GM19240 (cell line): ENCODE results near the gene TMPRSS9.
"Not testable (repeated sequence)": the region's sequence is repeated elsewhere in the genome, so short reads cannot be mapped to it uniquely, and the experiment has no call there.

Source experiments
- DNase-seq: peaks from one replicate; pipeline ENCODE4 v3.0.0; 2011; ENCODE audit warnings: low spot score; ENCODE audit not compliant: insufficient read length

TMPRSS9 gene

DNA sequence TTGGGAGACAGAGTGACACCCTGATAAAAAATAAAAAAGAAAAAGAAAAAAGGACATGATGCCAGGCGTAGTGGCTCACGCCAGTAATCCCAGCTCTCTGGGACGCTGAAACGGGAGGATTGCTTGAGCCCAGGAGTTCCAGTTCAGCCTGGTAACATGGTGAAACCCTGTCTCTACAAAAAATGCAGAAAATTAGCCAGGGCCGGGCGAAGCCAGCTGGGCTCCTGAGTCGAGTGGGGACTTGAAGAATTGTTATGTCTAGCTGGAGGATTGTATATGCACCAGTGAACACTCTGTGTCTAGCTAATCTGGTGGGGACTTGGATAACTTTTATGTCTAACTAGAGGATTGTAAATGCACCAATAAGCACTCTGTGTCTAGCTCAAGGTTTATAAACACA is 32.3 kb downstream of the TMPRSS9 start:
- no peak for DNase-seq

DNA sequence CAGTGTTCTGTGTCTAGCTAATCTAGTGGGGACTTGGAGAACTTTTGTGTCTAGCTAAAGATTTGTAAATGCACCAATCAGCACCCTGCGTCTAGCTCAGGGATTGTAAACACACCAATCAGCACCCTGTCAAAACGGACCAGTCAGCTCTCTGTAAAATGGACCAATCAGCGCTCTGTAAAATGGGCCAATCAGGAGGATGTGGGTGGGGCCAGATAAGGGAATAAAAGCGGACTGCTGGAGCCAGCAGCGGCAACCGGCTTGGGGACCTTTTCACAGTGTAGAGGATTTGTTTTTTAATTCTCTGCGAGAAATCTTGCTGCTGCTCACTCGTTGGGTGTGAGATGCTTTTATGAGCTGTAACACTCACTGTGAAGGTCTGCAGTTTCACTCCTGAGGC is 32.8 kb downstream of the TMPRSS9 start:
- not testable (repeated sequence) for DNase-seq

DNA sequence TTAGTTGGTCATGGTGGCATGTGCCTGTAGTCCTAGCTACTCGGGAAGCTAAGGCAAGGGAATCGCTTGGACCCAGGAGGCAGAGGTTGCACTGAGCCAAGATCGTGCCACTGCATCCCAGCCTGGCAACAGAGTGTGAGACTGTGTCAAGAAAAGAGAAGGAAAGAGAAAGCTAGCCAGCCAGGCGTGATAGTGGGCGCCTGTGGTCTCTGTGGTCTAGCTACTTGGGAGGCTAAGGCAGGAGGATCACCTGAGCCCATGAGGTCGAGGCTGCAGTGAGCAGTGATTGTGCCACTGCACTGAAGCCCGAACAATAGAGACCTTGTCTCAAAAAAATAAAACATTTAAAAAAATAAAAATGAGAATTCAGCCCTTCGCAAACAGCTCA is 34.0 kb downstream of the TMPRSS9 start:
- no peak for DNase-seq

DNA sequence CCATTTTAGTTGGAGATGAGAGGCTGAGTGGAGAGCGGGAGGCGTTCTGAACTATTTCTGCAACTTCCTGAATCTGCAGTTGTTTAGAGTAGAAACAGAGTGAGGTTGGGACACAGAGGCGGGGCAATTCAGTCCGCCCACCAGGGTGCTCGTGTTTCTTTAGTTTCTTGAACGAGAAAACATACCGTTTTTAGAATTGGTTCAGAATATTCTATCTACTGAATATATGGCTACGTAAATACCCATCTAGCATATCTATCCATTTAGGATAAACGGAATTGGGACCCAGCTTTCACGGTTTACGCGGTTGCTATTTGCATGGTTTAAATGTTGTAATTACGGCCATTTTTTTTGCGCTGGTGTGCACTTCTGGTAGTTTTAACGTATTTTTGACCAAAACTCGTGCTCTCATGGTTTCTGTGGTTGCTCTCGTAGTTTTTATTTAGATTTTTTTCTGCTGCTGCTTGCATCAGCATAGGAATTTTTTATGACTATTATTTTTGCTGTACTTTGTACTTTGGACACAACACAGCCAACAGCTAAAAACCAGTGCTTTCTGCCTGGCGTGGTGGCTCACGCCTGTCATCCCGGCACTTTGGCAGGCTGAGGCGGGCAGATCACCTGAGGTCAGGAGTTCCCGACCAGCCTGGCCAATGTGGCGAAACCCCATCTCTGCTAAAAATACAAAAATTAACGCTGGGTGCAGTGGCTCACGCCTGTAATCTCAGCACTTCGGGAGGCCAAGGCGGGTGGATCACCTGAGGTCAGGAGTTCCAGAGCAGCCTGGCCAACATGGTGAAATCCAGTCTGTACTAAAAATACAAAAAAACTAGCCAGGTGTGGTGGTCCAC is 34.6 kb downstream of the TMPRSS9 start:
- no peak for DNase-seq

DNA sequence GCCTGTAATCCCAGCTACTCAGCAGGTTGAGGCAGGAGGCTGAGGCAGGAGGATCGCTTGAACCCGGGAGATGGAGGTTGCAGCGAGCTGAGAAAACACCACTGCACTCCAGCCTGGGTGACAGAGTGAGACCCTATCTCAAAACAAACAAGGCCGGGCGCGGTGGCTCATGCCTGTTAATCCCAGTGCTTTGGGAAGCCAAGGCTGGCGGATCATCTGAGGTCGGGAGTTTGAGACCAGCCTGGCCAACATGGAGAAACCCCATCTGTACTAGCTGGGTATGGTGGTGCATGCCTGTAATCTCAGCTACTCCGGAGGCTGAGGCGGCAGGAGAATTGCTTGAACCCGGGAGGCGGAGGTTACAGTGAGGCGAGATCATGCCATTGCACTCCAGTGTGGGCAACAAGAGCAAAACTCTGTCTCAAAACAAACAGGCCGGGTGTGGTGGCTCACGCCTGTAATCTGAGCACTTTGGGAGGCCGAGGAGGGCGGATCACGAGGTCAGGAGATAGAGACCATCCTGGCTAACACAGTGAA is 35.3 kb downstream of the TMPRSS9 start:
- not testable (repeated sequence) for DNase-seq

DNA sequence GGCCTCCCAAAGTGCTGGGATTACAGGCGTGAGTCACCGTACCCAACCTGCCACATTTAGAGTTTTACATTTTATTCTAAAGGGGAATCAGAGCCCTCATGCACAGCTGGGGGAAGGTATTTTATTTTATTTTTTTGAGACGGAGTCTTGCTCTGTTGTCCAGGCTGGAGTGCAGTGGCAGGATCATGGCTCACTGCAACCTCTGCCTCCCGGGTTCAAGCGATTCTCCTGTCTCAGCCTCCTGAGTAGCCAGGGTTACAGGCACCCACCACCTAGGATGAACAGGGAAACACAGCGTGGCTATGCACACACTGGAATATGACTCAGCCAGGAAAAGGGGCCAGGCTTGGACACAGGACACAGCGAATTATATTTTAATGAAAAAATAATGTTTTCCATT is 37.1 kb downstream of the TMPRSS9 start:
- DNase-seq: not testable (repeated sequence)

DNA sequence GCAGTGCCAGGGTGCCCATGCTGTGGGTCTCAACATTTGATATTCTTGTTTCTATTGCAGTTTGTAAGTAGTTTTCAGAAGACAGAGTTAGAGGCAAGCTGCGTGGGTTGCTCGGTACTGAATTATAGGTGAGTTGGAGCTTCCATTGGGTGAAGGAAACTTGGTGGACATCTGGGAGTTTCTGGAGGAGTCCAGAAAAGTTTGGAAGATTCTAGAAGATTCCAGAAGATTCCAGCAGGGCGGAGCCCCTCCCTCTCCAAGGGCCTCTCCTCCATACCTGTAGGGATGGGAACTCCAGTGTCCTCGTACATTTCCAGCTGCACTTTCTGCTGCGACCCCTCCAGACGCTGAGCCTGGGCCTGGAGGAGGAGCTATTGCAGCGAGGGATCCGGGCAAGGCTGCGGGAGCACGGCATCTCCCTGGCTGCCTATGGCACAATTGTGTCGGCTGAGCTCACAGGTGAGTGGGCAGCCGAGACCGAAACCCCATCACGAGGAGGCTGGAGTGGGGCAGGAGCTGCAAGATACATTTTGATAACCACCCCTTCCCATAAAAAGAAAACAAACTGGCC is 38.8 kb downstream of the TMPRSS9 start:
- DNase-seq: no peak

DNA sequence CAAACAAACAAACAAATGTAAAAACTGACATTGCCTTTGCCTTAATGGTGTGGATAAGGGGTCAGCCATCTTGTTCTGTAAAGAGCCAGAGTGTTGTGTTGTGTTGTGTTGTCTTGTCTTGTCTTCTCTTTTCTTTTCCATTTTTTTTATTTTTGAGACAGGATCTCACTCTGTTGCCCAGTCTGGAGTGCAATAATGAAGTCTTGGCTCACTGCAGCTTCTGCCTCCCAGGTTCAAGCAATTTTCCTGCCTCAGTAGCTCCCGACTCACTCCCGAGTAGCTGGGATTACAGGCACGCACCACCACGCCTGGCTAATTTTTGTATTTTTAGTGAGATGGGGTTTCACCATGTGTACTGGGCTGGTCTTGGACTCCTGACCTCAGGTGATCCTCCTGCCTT is 39.5 kb downstream of the TMPRSS9 start:
- no peak for DNase-seq

DNA sequence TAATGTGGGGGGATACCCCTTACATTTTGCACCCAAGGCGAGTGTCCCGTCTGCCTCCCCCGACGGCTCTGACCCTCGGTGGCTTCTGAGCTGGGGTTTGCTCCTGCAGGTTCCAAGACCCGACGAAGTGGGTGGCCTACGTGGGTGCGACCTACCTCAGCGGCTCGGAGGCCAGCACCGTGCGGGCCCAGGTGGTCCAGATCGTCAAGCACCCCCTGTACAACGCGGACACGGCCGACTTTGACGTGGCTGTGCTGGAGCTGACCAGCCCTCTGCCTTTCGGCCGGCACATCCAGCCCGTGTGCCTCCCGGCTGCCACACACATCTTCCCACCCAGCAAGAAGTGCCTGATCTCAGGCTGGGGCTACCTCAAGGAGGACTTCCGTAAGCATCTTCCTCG is 48.2 kb downstream of the TMPRSS9 start:
- no peak for DNase-seq

DNA sequence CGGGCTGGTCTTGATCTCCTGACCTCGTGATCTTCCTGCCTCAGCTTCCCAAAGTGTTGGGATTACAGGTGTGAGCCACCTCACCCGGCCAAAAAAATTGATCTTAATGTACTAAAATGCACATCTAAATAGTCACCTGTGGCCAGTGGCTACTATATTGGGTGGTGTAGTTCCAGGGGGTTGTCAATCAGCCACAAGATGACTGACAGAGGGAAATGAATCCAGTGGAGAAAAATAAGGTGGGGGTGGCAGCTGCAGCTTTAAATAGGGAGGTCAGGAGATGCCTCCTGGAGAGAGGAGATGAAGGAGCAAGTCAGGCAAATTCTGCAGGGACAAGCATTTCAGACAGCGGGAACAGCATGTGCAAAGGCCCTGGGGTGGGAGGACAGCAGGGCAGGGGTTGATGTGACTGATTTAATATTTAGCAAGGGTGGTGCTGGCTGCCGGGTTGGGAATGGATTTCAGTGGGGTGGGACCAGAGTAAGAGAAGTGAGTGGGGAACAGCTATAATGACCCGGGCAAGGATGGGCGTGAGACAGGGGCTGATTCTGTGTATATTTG is 49.4 kb downstream of the TMPRSS9 start:
- DNase-seq: no peak

DNA sequence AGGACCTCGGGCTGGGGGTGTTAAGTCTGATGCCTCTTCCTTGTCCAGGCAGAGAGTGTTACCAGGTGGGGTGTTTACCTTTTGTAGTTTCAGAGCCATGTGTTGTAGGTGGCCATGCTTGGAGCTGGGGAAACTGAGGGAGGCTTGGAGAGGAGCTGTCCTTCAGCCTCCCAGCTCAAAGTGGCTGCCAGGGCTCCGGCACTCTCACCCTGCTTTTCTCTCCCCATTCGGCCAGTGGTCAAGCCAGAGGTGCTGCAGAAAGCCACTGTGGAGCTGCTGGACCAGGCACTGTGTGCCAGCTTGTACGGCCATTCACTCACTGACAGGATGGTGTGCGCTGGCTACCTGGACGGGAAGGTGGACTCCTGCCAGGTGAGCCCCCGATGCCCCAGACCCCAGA is 50.0 kb downstream of the TMPRSS9 start:
- DNase-seq: no peak

DNA sequence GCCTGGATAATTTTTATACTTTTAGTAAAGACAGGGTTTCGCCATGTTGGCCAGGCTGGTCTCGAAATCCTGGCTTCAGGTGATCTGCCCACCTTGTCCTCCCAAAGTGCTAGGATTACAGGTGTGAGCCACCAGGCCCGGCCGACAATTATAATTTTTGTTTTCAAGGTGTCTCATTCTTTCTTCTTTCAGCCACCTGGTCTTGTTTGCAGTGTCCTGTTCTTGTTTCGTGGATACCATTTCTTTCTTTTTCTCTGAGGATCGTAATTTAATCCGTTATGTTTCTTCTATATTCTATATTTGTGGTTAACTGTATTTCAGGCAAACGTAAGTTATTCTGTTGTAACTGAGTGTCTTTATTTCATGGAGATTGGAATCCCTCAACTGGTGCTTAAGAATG is 51.6 kb downstream of the TMPRSS9 start:
- no peak for DNase-seq

DNA sequence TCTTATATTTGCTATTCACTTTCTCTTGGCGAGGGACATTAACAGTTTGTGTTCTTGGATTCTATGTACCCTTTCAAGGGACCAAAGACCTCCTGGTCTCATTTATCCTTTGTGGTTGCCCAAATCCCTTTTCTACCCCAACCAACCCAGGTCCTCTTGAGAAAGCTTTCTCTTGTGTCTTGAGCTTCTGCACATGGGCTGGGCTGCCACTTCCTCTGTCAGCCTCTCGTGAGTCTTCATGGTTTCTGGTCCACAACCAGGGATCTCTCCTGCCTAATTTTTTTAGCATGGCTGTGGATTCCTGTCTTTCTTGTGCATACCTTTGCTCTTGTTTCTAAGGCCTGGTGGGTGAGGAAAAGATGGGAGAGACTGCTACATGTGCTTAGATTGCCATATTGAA is 52.4 kb downstream of the TMPRSS9 start:
- no peak for DNase-seq

DNA sequence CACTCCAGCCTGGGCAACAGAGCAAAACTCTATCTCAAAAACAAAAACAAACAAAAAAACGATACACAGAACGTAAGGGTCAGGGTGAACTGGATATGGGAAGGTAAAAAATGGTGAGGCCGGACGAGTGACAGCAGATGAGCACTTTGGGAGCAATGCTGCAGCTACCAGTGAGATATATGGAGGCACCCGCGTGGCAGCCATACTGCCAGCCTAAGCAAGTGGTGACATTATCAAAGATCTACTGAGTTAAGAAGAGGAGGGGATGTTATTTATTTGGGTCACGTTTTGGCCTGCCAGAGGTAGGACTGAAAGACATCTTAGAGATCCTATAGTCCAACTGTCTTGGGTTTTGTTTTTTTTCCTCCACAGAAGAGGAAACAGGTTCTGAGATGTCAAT is 53.1 kb downstream of the TMPRSS9 start:
- no peak for DNase-seq

DNA sequence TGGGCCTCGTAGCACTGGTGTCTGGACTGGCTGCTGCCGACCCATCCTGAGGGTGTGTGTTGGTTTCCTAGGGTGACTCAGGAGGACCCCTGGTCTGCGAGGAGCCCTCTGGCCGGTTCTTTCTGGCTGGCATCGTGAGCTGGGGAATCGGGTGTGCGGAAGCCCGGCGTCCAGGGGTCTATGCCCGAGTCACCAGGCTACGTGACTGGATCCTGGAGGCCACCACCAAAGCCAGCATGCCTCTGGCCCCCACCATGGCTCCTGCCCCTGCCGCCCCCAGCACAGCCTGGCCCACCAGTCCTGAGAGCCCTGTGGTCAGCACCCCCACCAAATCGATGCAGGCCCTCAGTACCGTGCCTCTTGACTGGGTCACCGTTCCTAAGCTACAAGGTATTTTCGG is 53.6 kb downstream of the TMPRSS9 start:
- DNase-seq: no peak

DNA sequence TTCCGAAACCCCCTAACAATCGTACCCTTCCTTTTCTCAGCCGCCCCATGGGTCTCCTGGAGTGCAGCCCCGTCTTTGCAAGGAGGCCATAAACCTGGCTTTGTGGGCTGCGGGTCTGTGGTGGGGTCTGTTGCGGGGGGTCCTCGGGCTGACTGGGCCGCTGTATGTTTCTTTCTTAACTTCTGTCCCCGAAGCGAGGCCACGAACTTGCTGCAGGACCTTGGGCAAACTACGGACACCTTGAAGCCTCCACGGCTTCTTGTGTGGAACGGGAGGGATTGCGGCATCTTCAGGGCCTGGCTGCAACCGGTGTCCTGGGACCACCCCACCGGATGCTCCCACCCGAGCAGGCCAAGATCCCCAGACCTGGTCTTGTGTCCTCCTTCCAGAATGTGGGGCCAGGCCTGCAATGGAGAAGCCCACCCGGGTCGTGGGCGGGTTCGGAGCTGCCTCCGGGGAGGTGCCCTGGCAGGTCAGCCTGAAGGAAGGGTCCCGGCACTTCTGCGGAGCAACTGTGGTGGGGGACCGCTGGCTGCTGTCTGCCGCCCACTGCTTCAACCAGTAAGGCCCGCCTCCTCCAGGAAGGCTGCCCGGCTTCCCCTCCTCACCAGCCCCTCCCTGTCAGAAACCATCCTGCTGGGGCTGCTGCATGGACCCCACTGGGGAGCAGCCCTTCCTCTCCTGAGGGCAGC is 55.4 kb downstream of the TMPRSS9 start:
- no peak for DNase-seq

DNA sequence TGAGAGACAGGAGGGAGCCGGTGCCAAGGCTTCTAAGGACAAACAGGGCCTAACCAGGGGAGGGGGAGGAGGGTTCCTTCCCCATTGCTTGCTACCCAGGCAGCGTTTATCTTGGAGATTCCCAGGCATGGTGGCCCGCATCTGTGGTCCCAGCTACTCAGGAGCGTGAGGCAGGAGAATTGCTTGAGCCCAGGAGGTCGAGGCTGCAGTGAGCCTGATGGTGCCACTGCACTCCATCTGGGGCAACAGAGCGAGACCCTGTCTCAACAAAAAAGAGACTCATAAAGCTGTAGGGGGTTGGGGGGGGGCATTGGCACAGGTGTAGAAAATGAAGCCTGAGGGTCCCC is 55.9 kb downstream of the TMPRSS9 start:
- no peak for DNase-seq

DNA sequence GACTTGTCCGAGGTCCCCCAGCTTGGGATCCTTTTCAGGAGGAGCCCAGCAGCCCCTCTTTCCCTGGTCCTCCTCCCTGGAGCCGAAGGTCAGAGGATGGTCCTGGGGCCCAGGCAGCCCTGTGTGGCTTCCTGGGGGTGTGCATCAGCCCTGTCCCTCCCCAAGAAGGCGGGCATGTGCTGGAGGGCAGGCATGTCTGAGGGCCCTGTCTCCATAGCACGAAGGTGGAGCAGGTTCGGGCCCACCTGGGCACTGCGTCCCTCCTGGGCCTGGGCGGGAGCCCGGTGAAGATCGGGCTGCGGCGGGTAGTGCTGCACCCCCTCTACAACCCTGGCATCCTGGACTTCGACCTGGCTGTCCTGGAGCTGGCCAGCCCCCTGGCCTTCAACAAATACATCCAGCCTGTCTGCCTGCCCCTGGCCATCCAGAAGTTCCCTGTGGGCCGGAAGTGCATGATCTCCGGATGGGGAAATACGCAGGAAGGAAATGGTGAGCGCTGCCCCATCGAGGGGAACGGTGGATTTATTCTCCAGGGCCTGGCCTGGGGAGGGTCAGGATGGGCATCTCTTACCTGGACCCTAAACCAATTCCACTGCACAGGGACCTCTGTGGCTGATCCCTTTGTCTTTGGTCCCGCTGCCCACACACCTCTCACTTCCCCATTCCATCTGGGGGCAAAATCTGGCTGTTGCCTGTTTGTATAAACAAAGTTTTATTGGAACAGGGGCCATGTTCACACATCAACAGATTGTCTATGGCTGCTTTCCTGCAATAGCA is 56.4 kb downstream of the TMPRSS9 start:
- no peak for DNase-seq

DNA sequence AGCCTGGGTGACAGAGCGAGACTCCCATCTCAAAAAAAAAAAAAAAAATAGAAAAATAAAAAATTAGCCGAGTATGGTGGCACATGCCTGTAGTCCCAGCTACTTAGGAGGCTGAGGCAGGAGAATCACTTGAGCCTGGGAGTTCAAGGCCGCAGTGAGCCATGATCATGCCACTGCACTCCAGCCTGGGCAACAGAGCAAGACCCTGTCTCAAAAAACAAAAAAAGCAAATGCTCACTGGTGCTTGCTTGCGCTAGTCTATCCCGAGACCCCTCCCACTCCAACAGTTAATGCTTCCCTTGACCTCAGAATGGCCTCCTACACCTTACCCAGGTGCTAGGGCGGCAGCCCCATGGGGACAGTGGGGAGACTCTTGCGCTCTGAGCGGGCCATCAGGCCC is 57.4 kb downstream of the TMPRSS9 start:
- DNase-seq: not testable (repeated sequence)

DNA sequence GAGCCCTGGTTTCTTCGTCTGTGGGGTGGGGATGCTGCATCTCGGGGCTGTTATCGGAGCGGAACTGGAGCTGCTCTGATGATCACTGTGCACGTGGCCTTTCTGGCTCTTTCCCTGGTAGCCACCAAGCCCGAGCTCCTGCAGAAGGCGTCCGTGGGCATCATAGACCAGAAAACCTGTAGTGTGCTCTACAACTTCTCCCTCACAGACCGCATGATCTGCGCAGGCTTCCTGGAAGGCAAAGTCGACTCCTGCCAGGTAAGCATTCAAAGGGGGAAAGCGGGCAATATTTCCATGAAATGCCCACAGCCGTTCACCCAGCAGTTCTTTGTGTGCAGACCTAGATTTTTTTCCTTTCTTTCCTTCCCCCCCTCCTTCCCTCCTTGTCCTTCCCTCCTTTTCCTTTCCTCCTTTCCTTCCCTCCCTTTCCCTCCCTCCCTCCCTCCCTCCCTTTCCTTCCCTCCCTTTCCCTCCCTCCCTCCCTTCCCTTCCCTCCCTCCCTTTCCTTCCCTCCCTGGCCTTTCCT is 57.9 kb downstream of the TMPRSS9 start:
- DNase-seq: no peak

DNA sequence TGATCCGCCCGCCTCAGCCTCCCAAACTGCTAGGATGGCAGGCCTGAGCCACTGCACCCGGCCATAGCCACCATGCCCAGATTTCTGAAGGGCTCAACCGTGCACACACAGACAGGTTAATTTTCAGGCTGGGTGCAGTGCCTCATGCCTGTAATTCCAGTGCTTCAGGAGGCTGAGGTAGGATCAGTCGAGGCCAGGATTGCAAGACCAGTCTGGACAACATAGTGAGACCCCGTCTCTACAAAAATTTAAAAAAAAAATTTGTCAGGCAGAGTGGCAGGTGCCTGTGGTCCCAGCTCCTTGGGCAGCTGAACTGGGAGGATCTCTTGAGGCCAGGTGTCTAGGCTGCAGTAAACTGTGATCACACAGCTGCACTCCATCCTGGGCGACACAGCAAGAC is 59.7 kb downstream of the TMPRSS9 start:
- DNase-seq: no peak
